PFSK-1 (cell line): Measurements from ENCODE around the gene TMEM87B.

Experiments
- POLR2AphosphoS5 ChIP-seq: IDR thresholded peaks from 2 replicates; pipeline ENCODE4 v1.6.1; 2012; ENCODE audit warnings: low read depth, mild to moderate bottlenecking, control low read depth, low read length, moderate library complexity
- SIN3A ChIP-seq: IDR thresholded peaks from 2 replicates; pipeline ENCODE4 v1.6.1; 2012; ENCODE audit warnings: mild to moderate bottlenecking, low read length, moderate library complexity, borderline replicate concordance; ENCODE audit not compliant: insufficient read depth
- TAF1 ChIP-seq: IDR thresholded peaks from 2 replicates; pipeline ENCODE4 v1.6.1; 2012; ENCODE audit warnings: low read length, control low read depth, borderline replicate concordance; ENCODE audit not compliant: insufficient read depth

GRCh38 chr2:112093216-112093615, 38.1 kb downstream of the TMEM87B start:
- no peak for TF ChIP-seq POLR2AphosphoS5
- no peak for TF ChIP-seq SIN3A
- TF ChIP-seq TAF1, result no peak
